Head of caudate nucleus (tissue), 42 donors: ENCODE measurements around the gene OLR1.

ENCODE experiments used
- DNase-seq, 42 donors: peaks; one replicate each; pipeline versions ENCODE4 v3.0.0 to v3.0.0-alpha.2; 2020 to 2021; ENCODE audit warnings: mixed read lengths in 7 of 42
- intact Hi-C: fragments of 100-400 bp; cut with DNase I; formaldehyde crosslinking; loops from one replicate; pipeline ENCODE4 v1.15.0; 2022

OLR1 gene

DNA sequence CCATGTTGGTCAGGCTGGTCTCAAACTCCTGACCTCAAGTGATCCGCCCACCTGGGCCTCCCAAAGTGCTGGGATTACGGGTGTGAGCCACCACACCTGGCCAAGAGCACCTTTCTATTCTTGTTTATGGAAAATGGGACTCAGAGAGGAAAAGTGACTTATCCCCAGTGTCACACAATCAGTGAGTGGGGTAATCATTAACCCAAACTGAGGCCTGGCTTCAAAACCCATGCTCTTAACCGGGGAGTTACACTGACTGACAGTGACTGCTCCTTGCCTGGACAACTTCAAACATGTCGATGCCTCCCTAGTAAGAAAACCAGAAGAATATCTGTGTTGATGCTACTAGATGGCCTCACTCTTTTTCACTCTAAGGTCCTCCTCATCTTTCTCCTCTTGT lies 49.2 kb downstream of the OLR1 start:
- no peak for DNase-seq
- intact Hi-C loops: no loop called here

GRCh38 chr12:10121278-10121677 lies 50.7 kb downstream of the OLR1 start:
- DNase-seq: no peak
- intact Hi-C loops: no loop called here

GRCh38 chr12:10119066-10119465 lies 52.9 kb downstream of the OLR1 start:
- DNase-seq: no peak
- intact Hi-C loops: no loop called here

DNA sequence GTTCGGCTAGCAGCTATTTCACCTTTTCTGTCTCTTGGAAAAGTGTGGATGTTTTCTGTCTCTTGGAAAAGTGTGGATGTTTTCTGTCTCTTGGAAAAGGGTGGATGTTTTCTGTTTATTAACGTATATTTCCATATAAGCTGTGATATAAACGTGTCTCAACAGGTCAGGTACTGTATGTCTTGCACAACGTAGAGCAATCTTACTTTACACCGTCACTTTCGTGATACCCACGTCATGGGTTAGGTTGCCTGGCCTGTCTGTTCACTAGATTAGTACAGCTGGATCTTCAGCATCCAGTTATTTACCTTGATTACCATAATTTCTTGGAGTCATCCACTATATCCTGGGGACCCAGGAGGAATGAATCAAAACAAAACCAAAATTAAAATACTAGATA lies 56.0 kb downstream of the OLR1 start:
- intact Hi-C loops: no loop called here
- no peak for DNase-seq

DNA sequence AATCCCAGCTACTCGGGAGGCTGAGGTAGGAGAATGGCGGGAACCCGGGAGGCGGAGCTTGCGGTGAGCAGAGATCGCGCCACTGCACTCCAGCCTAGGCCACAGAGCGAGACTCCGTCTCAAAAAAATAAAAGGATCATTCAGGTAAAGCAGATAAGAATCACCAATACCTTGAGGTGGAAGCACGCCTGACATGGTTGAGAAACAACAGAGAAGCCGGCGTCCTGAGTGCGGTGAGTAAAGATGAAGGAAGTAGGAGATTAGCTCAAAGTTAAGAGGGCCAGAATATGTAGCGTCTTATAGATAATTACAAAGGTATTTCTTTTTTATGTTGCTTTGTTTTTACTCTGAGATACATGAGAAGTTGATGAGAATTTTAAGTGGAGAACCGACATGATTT lies 56.6 kb downstream of the OLR1 start:
- no peak for DNase-seq
- intact Hi-C loops: no loop called here

DNA sequence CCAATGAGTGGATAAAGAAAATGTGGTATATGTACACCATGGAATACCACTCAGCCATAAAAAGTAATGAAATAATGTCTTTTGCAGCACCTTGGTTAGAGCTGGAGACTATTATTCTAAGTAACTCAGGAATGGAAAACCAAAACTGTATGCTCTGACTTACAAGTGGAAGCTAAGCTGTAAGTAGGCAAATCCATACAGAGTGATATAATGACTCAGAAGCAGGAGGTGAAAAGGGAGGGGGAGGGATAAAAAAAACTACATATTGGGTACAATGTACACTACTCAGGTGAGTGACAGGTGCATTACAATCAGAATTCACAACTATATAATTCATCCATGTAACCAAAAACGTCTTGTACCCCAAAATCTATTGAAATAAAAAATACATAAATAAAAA lies 58.0 kb downstream of the OLR1 start:
- no peak for DNase-seq
- intact Hi-C loops: no loop called here

DNA sequence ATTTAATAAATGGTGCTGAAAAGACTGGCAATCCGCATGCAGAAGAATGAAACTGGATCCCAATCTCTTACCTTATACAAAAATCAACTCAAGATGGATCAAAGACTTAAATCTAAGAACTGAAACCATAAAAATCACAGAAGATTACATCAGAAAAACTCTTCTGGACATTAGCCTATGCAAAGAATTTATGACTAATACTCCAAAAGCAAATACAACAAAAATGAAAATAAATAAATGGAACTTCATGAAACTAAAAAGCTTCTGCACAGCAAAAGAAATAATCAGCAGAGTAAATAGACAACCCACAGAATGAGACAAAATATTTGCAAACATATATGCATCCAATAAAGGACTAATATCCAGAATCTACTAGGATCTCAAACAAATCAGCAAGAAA lies 58.9 kb downstream of the OLR1 start:
- intact Hi-C loops: no loop called here
- DNase-seq: no peak

- no peak for DNase-seq
- intact Hi-C loops: no loop called here
Measured at GRCh38 chr12:10111451-10111850, 60.5 kb downstream of the OLR1 start.

GRCh38 chr12:10110256-10110844 lies 61.6 kb downstream of the OLR1 start:
- no peak for DNase-seq

More at GRCh38 chr12:10110256-10110844, 61.6 kb downstream of the OLR1 start:
- intact Hi-C loops: no loop called here
